Measurements from ENCODE around the gene SDHD.

- TF ChIP-seq CTCF (IDR thresholded peaks at IDR 0.05) (no peak), JAZF1 (CRISPR knock-in tag; IDR thresholded peaks at IDR 0.05) (no peak), E2F5 (CRISPR knock-in tag; IDR thresholded peaks at IDR 0.05) (peak; percentile 28; the same call in 1 of the 2 replicates), NFE2L1 (CRISPR knock-in tag; IDR thresholded peaks at IDR 0.05) (0 out of 2 replicates have a peak, but pooled peaks have one; percentile 39), JUN (CRISPR knock-in tag; IDR thresholded peaks at IDR 0.05) (no peak; the same call in 1 of the 2 replicates), USF2 (CRISPR knock-in tag; IDR thresholded peaks at IDR 0.05) (no peak; the same call in 1 of the 2 replicates), ETV6 (CRISPR knock-in tag; IDR thresholded peaks at IDR 0.05) (peak; percentile 94), E2F1 (CRISPR knock-in tag; IDR thresholded peaks at IDR 0.05) (no peak), E2F4 (CRISPR knock-in tag; IDR thresholded peaks at IDR 0.05; ENCODE audit: borderline replicate concordance, low read depth) (no peak), HMGXB4 (CRISPR knock-in tag; IDR thresholded peaks at IDR 0.05) (0 out of 2 replicates have a peak, but pooled peaks have one; percentile 37), PRDM15 (CRISPR knock-in tag; IDR thresholded peaks at IDR 0.05) (peak; percentile 47)
These were observed at the start of gene SDHD, which contains the start of gene TIMM8B for GRCh38 chr11:112086422-112087191.
